MM.1S (cell line): ENCODE results near the gene TMEM170A.
A peak's percentile ranks its signal among the peaks of the same experiment; 100 is the strongest.

ENCODE experiments used
- DNase-seq: peaks from one replicate; pipeline ENCODE4 v3.0.0-alpha.2; 2015
- H2AFZ ChIP-seq: fragments of 300-600 bp; sonication (generic); 2 replicates; pipeline ENCODE4 v1.6.0; 2016; ENCODE audit warnings: antibody characterized with exemption, low read length
- H3F3A ChIP-seq: fragments of 300-600 bp; sonication (generic); 2 replicates; pipeline ENCODE4 v1.6.1; 2016; ENCODE audit warnings: mild to moderate bottlenecking, antibody characterized with exemption, low read length, moderate library complexity, mixed read lengths; ENCODE audit not compliant: insufficient read depth
- H3K27ac ChIP-seq: fragments of 300-600 bp; sonication (generic); 2 replicates; pipeline ENCODE4 v1.5.1; 2016; ENCODE audit warnings: mild to moderate bottlenecking, low read length
- H3K27me3 ChIP-seq: fragments of 300-600 bp; sonication (generic); replicated peaks from 2 replicates; pipeline ENCODE4 v1.6.0; 2016; ENCODE audit warnings: low read length; ENCODE audit not compliant: insufficient read depth
- H3K36me3 ChIP-seq: fragments of 300-600 bp; sonication (generic); replicated peaks from 2 replicates; pipeline ENCODE4 v1.6.1; 2016; ENCODE audit warnings: mild to moderate bottlenecking, low read length, mixed read lengths; ENCODE audit not compliant: insufficient read depth
- H3K4me1 ChIP-seq: fragments of 300-600 bp; sonication (generic); 2 replicates; pipeline ENCODE4 v1.6.1; 2016; ENCODE audit warnings: low read length, mixed read lengths
- H3K4me2 ChIP-seq: fragments of 300-600 bp; sonication (generic); 2 replicates; pipeline ENCODE4 v1.6.0; 2016; ENCODE audit warnings: low read depth, low read length
- H3K4me3 ChIP-seq: fragments of 300-600 bp; sonication (generic); 2 replicates; pipeline ENCODE4 v1.5.1; 2016; ENCODE audit warnings: low read length, mixed read lengths
- H3K79me2 ChIP-seq: fragments of 300-600 bp; sonication (generic); 2 replicates; pipeline ENCODE4 v1.6.1; 2016; ENCODE audit warnings: mixed run types, low read length, mixed read lengths
- H3K9ac ChIP-seq: fragments of 300-600 bp; sonication (generic); 2 replicates; pipeline ENCODE4 v1.6.1; 2016; ENCODE audit warnings: low read length, mixed read lengths
- H3K9me2 ChIP-seq: fragments of 300-600 bp; sonication (generic); replicated peaks from 2 replicates; pipeline ENCODE4 v1.6.1; 2016; ENCODE audit warnings: mild to moderate bottlenecking, low read length, mixed read lengths; ENCODE audit not compliant: insufficient read depth
- H3K9me3 ChIP-seq: fragments of 300-600 bp; sonication (generic); replicated peaks from 2 replicates; pipeline ENCODE4 v1.6.1; 2016; ENCODE audit warnings: mild to moderate bottlenecking, low read length, mixed read lengths; ENCODE audit not compliant: insufficient read depth
- H4K20me1 ChIP-seq: fragments of 300-600 bp; sonication (generic); 2 replicates; pipeline ENCODE4 v1.6.1; 2016; ENCODE audit warnings: mild to moderate bottlenecking, low read length, moderate library complexity, mixed read lengths; ENCODE audit not compliant: insufficient read depth
- EZH2 ChIP-seq: fragments of 300-600 bp; sonication (generic); optimal IDR thresholded peaks from 2 replicates; pipeline ENCODE3; 2017; ENCODE audit warnings: low read depth, mild to moderate bottlenecking, antibody characterized with exemption, low read length, mixed read lengths
- EZH2phosphoT487 ChIP-seq: fragments of 300-600 bp; sonication (generic); IDR thresholded peaks from 2 replicates; pipeline ENCODE4 v1.6.1; 2018; ENCODE audit warnings: antibody characterized with exemption, low read length
- TF ChIP-seq, protein P1 (sequence below): fragments of 300-600 bp; sonication (generic); IDR thresholded peaks from 2 replicates; pipeline ENCODE4 v1.5.1; 2016; ENCODE audit warnings: antibody characterized with exemption, low read length, mixed read lengths

Gene TMEM170A

DNA sequence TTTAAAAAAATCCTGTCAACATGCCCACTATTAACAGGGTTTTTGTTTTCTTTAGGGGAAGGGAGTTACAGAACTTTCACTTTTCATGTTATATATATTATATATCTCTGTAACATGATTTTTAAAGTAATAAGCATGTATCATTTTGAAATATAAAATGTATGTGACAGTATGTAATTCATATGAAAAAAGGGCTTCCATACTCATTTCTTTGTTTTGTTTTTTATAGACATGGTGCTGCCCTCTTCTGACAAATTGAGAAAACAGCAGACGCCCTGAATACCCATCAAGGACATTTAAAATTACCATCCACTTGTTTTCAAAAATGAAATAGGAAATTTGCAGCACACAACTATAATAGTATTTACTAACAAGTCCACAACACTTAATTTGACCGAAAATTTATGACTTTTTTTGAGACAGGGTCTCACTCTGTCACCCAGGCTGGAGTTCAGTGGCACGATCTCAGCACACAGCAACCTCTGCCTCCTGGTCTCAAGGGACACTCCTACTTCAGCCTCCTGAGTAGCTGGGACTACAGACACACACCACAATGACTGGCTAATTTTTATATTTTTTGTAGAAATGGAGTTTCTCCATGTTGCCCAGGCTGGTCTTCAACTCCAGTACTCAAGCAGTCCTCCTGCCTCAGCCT, 61.5 kb downstream of the TMEM170A start:
- TF ChIP-seq EZH2: no peak
- TF ChIP-seq, protein P1, sequence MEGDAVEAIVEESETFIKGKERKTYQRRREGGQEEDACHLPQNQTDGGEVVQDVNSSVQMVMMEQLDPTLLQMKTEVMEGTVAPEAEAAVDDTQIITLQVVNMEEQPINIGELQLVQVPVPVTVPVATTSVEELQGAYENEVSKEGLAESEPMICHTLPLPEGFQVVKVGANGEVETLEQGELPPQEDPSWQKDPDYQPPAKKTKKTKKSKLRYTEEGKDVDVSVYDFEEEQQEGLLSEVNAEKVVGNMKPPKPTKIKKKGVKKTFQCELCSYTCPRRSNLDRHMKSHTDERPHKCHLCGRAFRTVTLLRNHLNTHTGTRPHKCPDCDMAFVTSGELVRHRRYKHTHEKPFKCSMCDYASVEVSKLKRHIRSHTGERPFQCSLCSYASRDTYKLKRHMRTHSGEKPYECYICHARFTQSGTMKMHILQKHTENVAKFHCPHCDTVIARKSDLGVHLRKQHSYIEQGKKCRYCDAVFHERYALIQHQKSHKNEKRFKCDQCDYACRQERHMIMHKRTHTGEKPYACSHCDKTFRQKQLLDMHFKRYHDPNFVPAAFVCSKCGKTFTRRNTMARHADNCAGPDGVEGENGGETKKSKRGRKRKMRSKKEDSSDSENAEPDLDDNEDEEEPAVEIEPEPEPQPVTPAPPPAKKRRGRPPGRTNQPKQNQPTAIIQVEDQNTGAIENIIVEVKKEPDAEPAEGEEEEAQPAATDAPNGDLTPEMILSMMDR: peak; percentile 38

GRCh38 chr16:75402159-75402820, 62.2 kb downstream of the TMEM170A start:
- H3K4me3 ChIP-seq: no peak overlapping the region
- H3K9me3 ChIP-seq: no peaks in the 10 kb centered on the region
- no peaks in the 10 kb centered on the region for H3K4me1 ChIP-seq
- no peaks in the 10 kb centered on the region for H3K9me2 ChIP-seq
- H3K9ac ChIP-seq: no peak overlapping the region
- H3F3A ChIP-seq: no peaks in the 10 kb centered on the region
- no peak for DNase-seq
- TF ChIP-seq EZH2 (no peak), EZH2phosphoT487 (no peak)
- TF ChIP-seq, protein P1: no peak
- no peaks in the 10 kb centered on the region for H3K27me3 ChIP-seq
- no peaks in the 10 kb centered on the region for H4K20me1 ChIP-seq
- H3K4me2 ChIP-seq: no peak overlapping the region
- H2AFZ ChIP-seq: no peak overlapping the region
- no peaks in the 10 kb centered on the region for H3K36me3 ChIP-seq
- no peaks in the 10 kb centered on the region for H3K79me2 ChIP-seq
- H3K27ac ChIP-seq: no peak overlapping the region

More for the DNA sequence above, 61.5 kb downstream of the TMEM170A start:
- H3K27ac ChIP-seq: no peak overlapping the region
- H3K27me3 ChIP-seq: no peaks in the 10 kb centered on the region
- H3K4me1 ChIP-seq: no peaks in the 10 kb centered on the region
- no peaks in the 10 kb centered on the region for H3K36me3 ChIP-seq
- no peak overlapping the region for H3K4me3 ChIP-seq
- no peak overlapping the region for H3K9ac ChIP-seq
- H3K9me2 ChIP-seq: no peaks in the 10 kb centered on the region
- H3K9me3 ChIP-seq: no peaks in the 10 kb centered on the region
- no peak overlapping the region for H2AFZ ChIP-seq
- DNase-seq: no peak
- no peak overlapping the region for H3K4me2 ChIP-seq
- no peaks in the 10 kb centered on the region for H4K20me1 ChIP-seq
- no peaks in the 10 kb centered on the region for H3F3A ChIP-seq
- H3K79me2 ChIP-seq: no peaks in the 10 kb centered on the region

- H2AFZ ChIP-seq: no peak overlapping the region
- no peaks in the 10 kb centered on the region for H3K4me1 ChIP-seq
- H3F3A ChIP-seq: no peaks in the 10 kb centered on the region
- H3K9me2 ChIP-seq: no peaks in the 10 kb centered on the region
- H3K9me3 ChIP-seq: no peaks in the 10 kb centered on the region
- no peak overlapping the region for H3K4me3 ChIP-seq
- no peaks in the 10 kb centered on the region for H3K79me2 ChIP-seq
- no peaks in the 10 kb centered on the region for H4K20me1 ChIP-seq
- no peaks in the 10 kb centered on the region for H3K27me3 ChIP-seq
- no peak overlapping the region for H3K9ac ChIP-seq
- H3K27ac ChIP-seq: no peak overlapping the region
- TF ChIP-seq, protein P1: no peak
- TF ChIP-seq EZH2 (no peak), EZH2phosphoT487 (no peak)
- no peaks in the 10 kb centered on the region for H3K36me3 ChIP-seq
- no peak for DNase-seq
- no peak overlapping the region for H3K4me2 ChIP-seq
Measured at GRCh38 chr16:75401691-75402090, 62.8 kb downstream of the TMEM170A start.
